Mesendoderm (in vitro differentiated cells): ENCODE measurements around the gene BCL6.

Source experiments
- DNase-seq: peaks from one replicate; pipeline ENCODE4 v3.0.0; 2013
- H2AK5ac ChIP-seq: 2 replicates; pipeline ENCODE4 v1.6.1; 2013; ENCODE audit warnings: low read length, inconsistent platforms
- H2BK120ac ChIP-seq: 2 replicates; pipeline ENCODE4 v1.6.1; 2013; ENCODE audit warnings: low read depth, mild to moderate bottlenecking, low read length, moderate library complexity, mixed read lengths
- H2BK15ac ChIP-seq: replicated peaks from 2 replicates; pipeline ENCODE4 v1.6.1; 2013; ENCODE audit warnings: low read depth, mild to moderate bottlenecking, moderate library complexity
- H2BK5ac ChIP-seq: 2 replicates; pipeline ENCODE4 v1.6.1; 2013; ENCODE audit warnings: low read length, inconsistent platforms
- H3K18ac ChIP-seq: 2 replicates; pipeline ENCODE4 v1.6.1; 2013; ENCODE audit warnings: mild to moderate bottlenecking, low read length, mixed read lengths
- H3K23ac ChIP-seq: one replicate; pipeline ENCODE4 v1.6.1; 2013; ENCODE audit warnings: low read length
- H3K27ac ChIP-seq: 2 replicates; pipeline ENCODE4 v1.5.1; 2013; ENCODE audit warnings: low read depth, mild to moderate bottlenecking, inconsistent platforms, low read length, moderate library complexity
- H3K27me3 ChIP-seq: 2 replicates; pipeline ENCODE4 v1.6.1; 2013; ENCODE audit warnings: low read length, control low read depth, mild to moderate bottlenecking, inconsistent platforms; ENCODE audit not compliant: insufficient read depth, poor library complexity
- H3K36me3 ChIP-seq: 2 replicates; pipeline ENCODE4 v1.6.1; 2013; ENCODE audit warnings: low read length, inconsistent platforms; ENCODE audit not compliant: control insufficient read depth, insufficient read depth
- H3K4ac ChIP-seq: one replicate; pipeline ENCODE4 v1.6.1; 2013; ENCODE audit warnings: low read depth, mild to moderate bottlenecking, low read length, moderate library complexity
- H3K4me1 ChIP-seq: 2 replicates; pipeline ENCODE4 v1.6.1; 2013; ENCODE audit warnings: low read depth, low read length, inconsistent platforms; ENCODE audit not compliant: control insufficient read depth
- H3K4me2 ChIP-seq: 2 replicates; pipeline ENCODE4 v1.6.1; 2013; ENCODE audit warnings: low read length
- H3K4me3 ChIP-seq: 2 replicates; pipeline ENCODE4 v1.5.1; 2013; ENCODE audit warnings: mild to moderate bottlenecking, low read length
- H3K56ac ChIP-seq: one replicate; pipeline ENCODE4 v1.6.1; 2013; ENCODE audit warnings: low read length
- H3K79me1 ChIP-seq: 2 replicates; pipeline ENCODE4 v1.6.1; 2013; ENCODE audit warnings: low read length, inconsistent platforms
- H3K79me2 ChIP-seq: 2 replicates; pipeline ENCODE4 v1.6.1; 2013; ENCODE audit warnings: mild to moderate bottlenecking, low read length; ENCODE audit not compliant: control insufficient read depth, insufficient read depth
- H3K9ac ChIP-seq: 2 replicates; pipeline ENCODE4 v1.6.1; 2013; ENCODE audit warnings: low read length, inconsistent platforms
- H4K5ac ChIP-seq: one replicate; pipeline ENCODE4 v1.6.1; 2013; ENCODE audit warnings: low read length
- H4K8ac ChIP-seq: one replicate; pipeline ENCODE4 v1.6.1; 2013; ENCODE audit warnings: low read depth, mild to moderate bottlenecking, control low read depth, low read length, moderate library complexity
- WGBS: extraction: QIAGEN DNeasy Blood & Tissue Kit; methylation state at CpG from one replicate; pipeline ENCODE4 v1.1.7; 2013; ENCODE audit warnings: low lambda C conversion rate, missing lambda C conversion rate; ENCODE audit not compliant: insufficient coverage; ENCODE audit errors: extremely low coverage; 5-methylcytosine and 5-hydroxymethylcytosine counted together

The BCL6 gene

GRCh38 chr3:187769771-187770170 lies 24.5 kb upstream of the BCL6 start:
- no CpG with 5 or more reads among the region's 2 CpGs for WGBS
- no peaks in the 10 kb centered on the region for H3K4me1 ChIP-seq
- no peak overlapping the region for H3K4me3 ChIP-seq
- no peak overlapping the region for H2BK120ac ChIP-seq
- H2BK5ac ChIP-seq = no peak overlapping the region
- H3K23ac ChIP-seq = no peak overlapping the region
- H3K79me2 ChIP-seq = no peaks in the 10 kb centered on the region
- no peak overlapping the region for H3K27ac ChIP-seq
- no peak overlapping the region for H4K8ac ChIP-seq
- H2BK15ac ChIP-seq = no peak overlapping the region
- H3K4ac ChIP-seq = no peak overlapping the region
- H3K4me2 ChIP-seq = no peak overlapping the region
- DNase-seq = no peak
- H3K27me3 ChIP-seq = no peaks in the 10 kb centered on the region
- H2AK5ac ChIP-seq = no peak overlapping the region
- H3K56ac ChIP-seq = no peak overlapping the region
- no peak overlapping the region for H4K5ac ChIP-seq
- H3K36me3 ChIP-seq = no peaks in the 10 kb centered on the region
- H3K79me1 ChIP-seq = no peaks in the 10 kb centered on the region
- H3K18ac ChIP-seq = no peak overlapping the region
- H3K9ac ChIP-seq = no peak overlapping the region

GRCh38 chr3:187767266-187768012 lies 22.2 kb upstream of the BCL6 start:
- no peak for DNase-seq
- no peak overlapping the region for H2BK15ac ChIP-seq
- H3K23ac ChIP-seq = no peak overlapping the region
- peaks cover 3% of the 10 kb centered on the region for H3K4me1 ChIP-seq
- no peak overlapping the region for H3K18ac ChIP-seq
- H4K5ac ChIP-seq = no peak overlapping the region
- H2BK5ac ChIP-seq = no peak overlapping the region
- H3K56ac ChIP-seq = no peak overlapping the region
- no peak overlapping the region for H3K4ac ChIP-seq
- H4K8ac ChIP-seq = no peak overlapping the region
- no peak overlapping the region for H2BK120ac ChIP-seq
- H3K4me2 ChIP-seq = no peak overlapping the region
- H3K79me1 ChIP-seq = no peaks in the 10 kb centered on the region
- H3K4me3 ChIP-seq = no peak overlapping the region
- H3K27ac ChIP-seq = no peak overlapping the region
- H2AK5ac ChIP-seq = no peak overlapping the region
- no peaks in the 10 kb centered on the region for H3K27me3 ChIP-seq
- WGBS = no CpG with 5 or more reads among the region's 3 CpGs
- no peaks in the 10 kb centered on the region for H3K79me2 ChIP-seq
- no peaks in the 10 kb centered on the region for H3K36me3 ChIP-seq
- H3K9ac ChIP-seq = no peak overlapping the region

GRCh38 chr3:187765342-187765741 lies 20.1 kb upstream of the BCL6 start:
- Histone ChIP-seq H2AK5ac (no peak overlapping the region), H3K27me3 (no peaks in the 10 kb centered on the region), H3K36me3 (no peaks in the 10 kb centered on the region), H3K4me3 (no peak overlapping the region), H3K79me1 (no peaks in the 10 kb centered on the region), H3K56ac (no peak overlapping the region), H3K4me1 (peaks cover 3% of the 10 kb centered on the region), H4K5ac (no peak overlapping the region), H3K79me2 (no peaks in the 10 kb centered on the region), H2BK15ac (no peak overlapping the region), H4K8ac (no peak overlapping the region), H3K4ac (no peak overlapping the region), H2BK120ac (no peak overlapping the region), H3K18ac (no peak overlapping the region), H2BK5ac (no peak overlapping the region), H3K23ac (no peak overlapping the region), H3K27ac (no peak overlapping the region), H3K9ac (no peak overlapping the region), H3K4me2 (no peak overlapping the region)
- no peak for DNase-seq
- WGBS = no CpG with 5 or more reads among the region's 2 CpGs

GRCh38 chr3:187763850-187764648 lies 18.8 kb upstream of the BCL6 start:
- Histone ChIP-seq H3K4me2 (no peak overlapping the region), H3K56ac (no peak overlapping the region), H3K18ac (no peak overlapping the region), H3K27me3 (no peaks in the 10 kb centered on the region), H4K8ac (no peak overlapping the region), H2BK15ac (no peak overlapping the region), H3K27ac (no peak overlapping the region), H3K79me2 (no peaks in the 10 kb centered on the region), H3K4ac (no peak overlapping the region), H3K79me1 (no peaks in the 10 kb centered on the region), H4K5ac (no peak overlapping the region), H2AK5ac (no peak overlapping the region), H3K36me3 (no peaks in the 10 kb centered on the region), H3K4me1 (peaks cover 3% of the 10 kb centered on the region), H2BK120ac (no peak overlapping the region), H3K9ac (no peak overlapping the region), H3K23ac (no peak overlapping the region), H3K4me3 (no peak overlapping the region), H2BK5ac (no peak overlapping the region)
- no CpG with 5 or more reads among the region's 7 CpGs for WGBS
- DNase-seq = peak; percentile 78

- no peaks in the 10 kb centered on the region for H3K27me3 ChIP-seq
- no peak overlapping the region for H3K4me3 ChIP-seq
- no peak overlapping the region for H3K4me2 ChIP-seq
- H3K79me2 ChIP-seq = no peaks in the 10 kb centered on the region
- H4K5ac ChIP-seq = no peak overlapping the region
- no peak for DNase-seq
- H4K8ac ChIP-seq = no peak overlapping the region
- no peaks in the 10 kb centered on the region for H3K36me3 ChIP-seq
- WGBS = no CpG with 5 or more reads among the region's 2 CpGs
- no peak overlapping the region for H2BK120ac ChIP-seq
- no peak overlapping the region for H3K9ac ChIP-seq
- H2BK15ac ChIP-seq = no peak overlapping the region
- peaks cover 3% of the 10 kb centered on the region for H3K4me1 ChIP-seq
- H3K56ac ChIP-seq = no peak overlapping the region
- no peak overlapping the region for H3K23ac ChIP-seq
- H3K79me1 ChIP-seq = no peaks in the 10 kb centered on the region
- no peak overlapping the region for H3K27ac ChIP-seq
- no peak overlapping the region for H2AK5ac ChIP-seq
- no peak overlapping the region for H2BK5ac ChIP-seq
- no peak overlapping the region for H3K4ac ChIP-seq
- H3K18ac ChIP-seq = no peak overlapping the region
Measured at GRCh38 chr3:187762792-187763191, 17.5 kb upstream of the BCL6 start.
